HG03045 (cell line): ENCODE measurements around the gene PCDH15.

Source experiments
- ATAC-seq: cut with Tn5 transposase; IDR thresholded peaks from one replicate; pipeline ENCODE4 v1.9.1; 2021; ENCODE audit warnings: mild to moderate bottlenecking, moderate library complexity; ENCODE audit not compliant: unreplicated experiment

Gene PCDH15

DNA sequence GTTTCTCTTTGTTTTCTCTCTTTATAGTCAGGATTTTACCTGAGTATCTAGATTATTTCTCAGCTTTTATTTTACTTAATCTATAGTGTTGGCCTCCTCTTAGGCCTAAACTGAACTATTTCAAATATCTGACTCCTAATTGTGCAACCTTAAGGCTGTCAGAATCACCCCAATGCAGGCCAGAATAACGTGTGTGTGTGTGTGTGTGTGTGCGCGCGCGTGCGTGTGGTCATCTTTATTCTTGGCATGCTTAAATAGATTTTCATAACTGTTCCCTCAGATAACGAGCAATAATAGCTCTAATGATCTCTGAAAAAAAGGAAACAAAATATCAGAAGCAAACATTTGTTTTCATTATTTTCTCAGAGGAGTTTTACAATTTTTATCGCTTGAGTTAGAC lies 92.4 kb downstream of the PCDH15 start:
- ATAC-seq, result no peak

DNA sequence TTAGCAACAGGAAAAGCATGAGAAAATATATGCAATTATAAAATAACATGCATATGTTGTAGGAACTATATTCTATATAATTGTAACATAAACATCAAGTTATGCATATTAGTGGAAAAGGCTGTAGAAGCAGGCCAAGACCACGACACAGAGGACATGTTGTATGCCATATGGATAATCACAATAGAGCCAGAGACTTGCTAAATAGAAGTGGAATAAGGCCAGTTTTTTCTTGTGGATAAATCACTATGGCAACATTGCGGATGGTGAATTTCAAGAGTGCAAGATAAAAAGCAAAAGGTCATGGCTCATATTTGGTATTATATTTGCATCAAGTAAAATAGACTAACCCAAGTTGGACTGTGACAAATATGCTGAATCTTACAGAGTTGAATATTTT lies 93.0 kb downstream of the PCDH15 start:
- no peak for ATAC-seq

DNA sequence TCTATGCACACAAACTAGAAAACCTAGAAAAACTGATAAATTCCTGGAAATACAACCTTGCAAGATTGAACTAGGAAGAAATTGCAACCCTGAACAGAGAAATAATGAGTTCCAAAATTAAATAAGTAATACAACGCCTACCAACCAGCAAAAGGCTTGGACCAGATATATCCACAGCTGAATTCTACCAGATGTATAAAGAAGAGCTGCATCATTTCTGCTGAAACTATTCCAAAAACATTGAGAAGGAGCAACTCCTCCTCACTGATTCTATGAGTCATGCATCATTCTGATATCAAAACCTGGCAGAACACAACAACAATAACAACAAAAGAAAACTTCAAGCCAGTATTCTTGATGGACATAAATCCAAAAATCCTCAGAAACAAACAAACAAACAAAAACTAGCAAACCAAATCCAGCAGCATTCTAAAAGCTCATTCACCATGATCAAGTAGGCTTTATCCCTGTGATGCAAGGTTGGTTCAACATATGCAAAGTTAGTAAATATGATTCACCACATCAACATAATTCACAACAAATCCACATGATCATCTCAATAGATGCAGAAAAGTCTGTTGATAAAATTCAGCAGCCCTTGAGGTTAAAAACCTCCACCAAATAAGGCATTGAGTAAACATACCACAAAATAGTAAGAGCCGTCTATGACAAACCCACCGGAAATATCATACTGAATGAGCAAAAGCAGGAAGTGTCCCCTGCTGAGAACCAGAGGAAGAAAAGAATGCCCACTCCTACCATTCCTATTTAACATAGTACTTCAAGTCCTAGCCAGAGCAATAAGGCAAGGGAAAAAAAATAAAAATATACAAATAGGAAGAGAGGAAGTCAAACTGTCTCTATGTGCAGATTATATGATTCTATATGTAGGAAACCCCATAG lies 98.2 kb downstream of the PCDH15 start:
- no peak for ATAC-seq

- no peak for ATAC-seq
These were observed 109.7 kb downstream of the PCDH15 start for GRCh38 chr10:54691331-54691730.

DNA sequence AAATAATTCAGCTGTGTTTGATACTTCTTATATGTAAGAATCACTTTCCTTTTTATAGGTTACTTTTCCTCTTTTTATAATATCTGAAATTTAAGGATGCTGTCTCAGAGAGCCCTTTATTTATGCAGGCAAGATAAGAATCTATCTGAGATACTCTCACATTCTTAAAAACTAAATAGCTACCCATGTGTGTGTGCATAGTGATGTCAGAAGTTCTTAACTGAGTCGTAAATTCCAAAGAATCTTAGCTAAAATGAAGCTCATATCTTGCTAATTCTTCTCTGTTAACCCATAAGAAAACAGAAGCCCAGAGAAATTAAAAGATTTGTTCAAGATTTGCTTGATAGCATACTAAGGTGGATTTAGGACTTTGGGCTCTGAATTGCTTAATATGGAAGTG lies 118.5 kb downstream of the PCDH15 start:
- ATAC-seq, result no peak

DNA sequence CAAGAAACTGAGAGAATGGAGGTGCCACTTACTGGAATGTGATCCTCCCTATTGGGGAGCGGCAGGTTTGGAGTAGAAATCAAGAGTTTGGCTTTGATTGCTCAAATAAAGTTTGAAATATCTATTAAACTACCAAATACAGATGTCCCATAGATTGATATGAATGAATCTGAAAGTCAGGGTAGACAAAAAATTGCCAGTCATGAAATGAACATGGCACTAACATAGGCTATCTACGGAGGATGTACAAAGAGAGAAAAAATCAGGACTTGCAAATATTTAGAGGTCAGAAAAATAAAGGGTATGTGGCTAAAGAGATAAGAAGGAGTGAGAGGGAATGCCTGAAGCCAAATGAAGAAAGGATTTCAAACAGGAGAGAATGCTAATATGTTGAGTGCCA lies 119.9 kb downstream of the PCDH15 start:
- ATAC-seq, result no peak

DNA sequence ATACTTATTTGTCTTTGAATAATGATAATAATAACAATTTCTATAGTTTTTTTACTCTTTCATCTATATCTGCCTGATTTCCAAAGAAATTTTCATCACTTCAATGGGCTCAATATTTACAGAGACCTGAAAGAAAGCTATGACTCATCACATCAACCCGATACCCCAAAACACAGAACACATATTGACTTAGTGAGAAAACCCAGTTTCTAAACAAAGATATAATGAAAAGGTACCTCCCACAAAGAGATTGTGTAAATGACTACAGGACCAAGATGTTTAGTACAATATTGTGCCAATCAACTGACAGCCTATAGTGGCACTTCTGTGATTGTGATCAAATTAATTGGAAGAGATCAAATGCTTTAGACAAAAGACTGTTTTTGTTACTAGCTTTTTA lies 133.9 kb downstream of the PCDH15 start:
- no peak for ATAC-seq

DNA sequence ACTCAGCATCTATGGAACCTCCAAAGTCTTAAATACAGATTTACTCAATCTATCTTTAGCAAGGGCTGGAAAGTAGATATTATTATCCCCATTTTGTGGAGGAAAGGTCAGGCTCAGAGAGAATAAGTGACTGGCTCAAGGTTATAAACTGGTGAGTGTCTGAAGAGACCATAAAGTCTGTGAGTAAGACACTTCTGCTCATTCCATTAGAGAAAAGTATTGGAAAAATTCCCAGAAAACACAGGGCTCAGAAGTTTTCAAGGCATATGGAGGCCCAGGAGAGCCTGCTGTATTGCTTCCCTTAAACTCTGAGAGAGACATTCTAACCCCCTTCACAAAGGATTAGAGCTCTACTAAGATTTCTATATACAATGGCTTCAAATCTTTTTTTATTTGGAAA lies 134.8 kb downstream of the PCDH15 start:
- no peak for ATAC-seq

- ATAC-seq, result no peak
These were observed 135.9 kb downstream of the PCDH15 start for GRCh38 chr10:54665095-54665494.

DNA sequence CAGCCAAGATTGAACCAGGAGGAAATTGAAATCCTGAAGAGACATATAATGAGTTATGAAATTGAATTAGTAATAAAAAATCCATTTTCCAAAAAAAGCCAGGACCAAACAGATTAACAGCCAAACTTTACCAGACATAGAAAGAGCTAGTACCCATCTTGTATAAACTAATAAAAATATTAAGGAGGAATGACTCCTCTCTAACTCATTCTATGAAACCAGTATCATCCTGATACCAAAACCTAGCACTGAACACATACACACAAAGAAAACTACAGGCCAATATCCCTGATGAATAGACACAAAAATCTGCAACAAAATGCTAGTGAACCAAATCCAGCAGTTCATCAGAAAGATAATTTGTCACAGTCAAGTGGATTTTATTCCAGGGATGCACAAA lies 140.6 kb downstream of the PCDH15 start:
- no peak for ATAC-seq

DNA sequence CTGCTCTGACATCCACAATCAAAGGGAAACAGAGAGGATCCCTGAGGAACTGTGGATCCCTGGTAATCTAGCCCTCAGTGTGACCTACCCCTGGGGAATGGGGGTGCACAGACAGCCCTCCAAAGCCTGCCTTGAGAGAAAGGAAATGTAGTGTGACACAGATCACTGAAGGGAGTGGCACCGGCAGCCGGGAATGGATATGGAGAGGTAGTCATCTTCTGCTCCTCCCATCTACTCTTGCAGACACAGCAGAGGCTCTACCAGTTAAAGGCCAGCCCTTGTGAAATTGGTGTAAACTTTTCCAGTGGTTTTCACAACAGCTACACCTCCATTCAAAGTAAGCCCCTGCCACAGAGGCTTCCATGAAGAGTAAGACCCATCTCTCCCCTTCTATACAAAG lies 144.4 kb downstream of the PCDH15 start:
- ATAC-seq, result no peak

- no peak for ATAC-seq
These were observed 147.5 kb downstream of the PCDH15 start for GRCh38 chr10:54653518-54653917.

GRCh38 chr10:54650547-54650946 lies 150.5 kb downstream of the PCDH15 start:
- ATAC-seq, result no peak

GRCh38 chr10:54622017-54622416 lies 179.0 kb downstream of the PCDH15 start:
- ATAC-seq, result no peak

DNA sequence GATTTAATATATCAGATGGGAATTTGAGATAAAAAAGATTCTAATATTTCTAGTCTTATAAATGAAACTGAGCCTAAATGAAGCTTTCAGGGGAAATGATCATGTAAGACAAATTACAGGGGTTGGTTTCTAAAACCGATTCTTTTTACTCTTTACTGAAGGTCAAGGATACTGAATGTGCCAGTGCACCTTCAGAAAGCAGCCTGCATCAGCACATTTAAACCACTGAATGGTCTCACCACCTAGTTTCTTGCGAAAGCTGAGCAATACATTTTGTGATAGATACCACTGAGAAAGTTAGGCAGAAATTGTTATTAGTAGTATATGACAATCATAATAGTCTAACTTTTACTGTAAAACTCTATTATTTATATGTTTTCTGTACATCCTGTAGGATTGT lies 180.7 kb downstream of the PCDH15 start:
- no peak for ATAC-seq

GRCh38 chr10:54614072-54614471 lies 187.0 kb downstream of the PCDH15 start:
- no peak for ATAC-seq

DNA sequence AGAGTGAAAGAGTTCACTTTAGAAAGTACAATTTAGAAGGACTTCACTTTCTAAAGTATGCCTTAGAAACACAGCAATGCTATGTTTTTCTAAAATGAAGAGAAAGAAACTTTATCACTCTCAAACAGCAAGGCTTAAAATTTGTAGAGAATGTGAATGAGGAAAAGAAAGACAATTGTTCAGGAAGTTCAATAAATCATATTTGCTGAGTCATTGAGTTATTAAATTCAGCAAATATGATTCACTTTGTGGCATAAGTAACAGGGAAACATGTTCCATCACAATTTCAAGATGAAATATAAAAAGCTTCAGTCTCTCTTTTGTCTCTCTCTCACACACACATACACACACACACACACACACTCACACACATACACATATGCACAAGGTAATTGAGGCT lies 187.9 kb downstream of the PCDH15 start:
- ATAC-seq, result no peak

DNA sequence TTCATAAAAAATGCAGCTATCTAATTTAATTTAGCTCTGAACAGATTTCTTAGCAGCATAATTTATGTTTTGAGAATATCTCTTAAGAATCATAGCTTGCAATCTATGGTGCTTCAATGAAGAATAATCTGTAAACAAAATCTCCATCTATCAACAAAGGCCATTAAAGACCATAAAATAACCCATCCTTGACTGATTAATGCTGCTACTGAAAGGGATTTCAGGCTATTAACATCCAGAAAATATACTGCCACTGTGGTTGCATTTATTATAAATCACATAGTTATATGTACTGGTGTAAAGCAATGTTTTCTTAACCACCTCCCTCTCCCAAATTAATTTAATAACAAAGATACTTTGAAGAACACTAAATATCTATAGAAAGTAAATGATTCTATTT lies 191.6 kb downstream of the PCDH15 start:
- no peak for ATAC-seq

DNA sequence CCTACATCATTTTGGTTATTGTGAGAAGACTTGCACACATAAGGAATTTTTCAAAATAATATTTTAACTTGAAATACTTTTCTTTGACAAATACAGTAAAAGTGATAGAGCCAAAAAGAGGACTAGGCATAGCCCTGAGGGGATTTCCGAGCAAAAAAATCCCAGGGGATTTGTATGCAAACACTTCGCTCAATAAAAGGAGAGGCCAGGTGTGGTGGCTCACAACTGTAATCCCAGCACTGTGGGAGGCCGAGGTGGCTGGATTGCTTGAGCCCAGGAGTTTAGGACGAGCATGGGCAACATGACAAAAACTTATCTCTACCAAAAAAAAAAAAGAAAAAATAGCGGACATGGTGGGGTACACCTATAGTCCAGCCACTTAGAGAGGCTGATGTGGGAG lies 193.0 kb downstream of the PCDH15 start:
- no peak for ATAC-seq

DNA sequence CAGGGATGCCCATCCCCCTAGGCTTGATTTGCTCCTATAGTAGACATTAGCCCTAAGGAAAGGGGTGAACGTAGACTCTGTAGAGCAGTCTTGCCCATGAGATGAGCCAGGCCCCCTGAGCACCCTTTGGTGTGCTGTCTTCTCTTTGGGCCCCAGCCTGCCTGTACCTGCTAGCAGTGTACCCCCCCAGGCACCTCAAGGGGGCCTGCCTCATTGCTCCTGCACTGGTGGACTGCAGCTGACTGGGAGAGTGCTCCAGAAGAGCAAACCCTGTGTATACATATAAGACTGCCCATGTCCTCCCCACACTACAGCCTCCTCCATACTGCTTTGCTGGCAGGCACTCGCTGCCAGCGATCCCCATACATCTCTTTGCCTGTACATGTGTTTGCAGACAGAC lies 206.7 kb downstream of the PCDH15 start:
- no peak for ATAC-seq

GRCh38 chr10:54587971-54588370 lies 213.1 kb downstream of the PCDH15 start:
- no peak for ATAC-seq

GRCh38 chr10:54585572-54585971 lies 215.5 kb downstream of the PCDH15 start:
- no peak for ATAC-seq

DNA sequence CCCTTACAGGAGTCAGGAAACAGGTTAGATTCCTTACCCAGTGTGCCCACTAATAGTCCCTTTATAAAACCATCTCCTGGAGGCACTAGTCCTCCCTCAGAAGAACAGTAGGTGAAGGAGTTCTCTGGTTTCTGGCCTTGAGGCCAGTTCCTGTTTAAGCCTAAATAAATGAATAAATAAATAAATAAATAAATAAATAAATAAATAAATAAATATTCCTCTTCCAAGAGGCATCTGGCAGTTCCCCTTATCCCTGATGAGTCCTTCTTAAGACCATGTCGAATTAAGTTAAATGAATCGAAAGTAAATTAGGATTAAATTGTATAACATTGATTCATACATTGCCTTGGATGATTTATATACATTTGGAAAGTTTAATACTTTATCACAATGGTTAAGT lies 223.3 kb downstream of the PCDH15 start:
- ATAC-seq, result no peak
